ENCODE results near the gene SIGMAR1.

Gene SIGMAR1

DNA sequence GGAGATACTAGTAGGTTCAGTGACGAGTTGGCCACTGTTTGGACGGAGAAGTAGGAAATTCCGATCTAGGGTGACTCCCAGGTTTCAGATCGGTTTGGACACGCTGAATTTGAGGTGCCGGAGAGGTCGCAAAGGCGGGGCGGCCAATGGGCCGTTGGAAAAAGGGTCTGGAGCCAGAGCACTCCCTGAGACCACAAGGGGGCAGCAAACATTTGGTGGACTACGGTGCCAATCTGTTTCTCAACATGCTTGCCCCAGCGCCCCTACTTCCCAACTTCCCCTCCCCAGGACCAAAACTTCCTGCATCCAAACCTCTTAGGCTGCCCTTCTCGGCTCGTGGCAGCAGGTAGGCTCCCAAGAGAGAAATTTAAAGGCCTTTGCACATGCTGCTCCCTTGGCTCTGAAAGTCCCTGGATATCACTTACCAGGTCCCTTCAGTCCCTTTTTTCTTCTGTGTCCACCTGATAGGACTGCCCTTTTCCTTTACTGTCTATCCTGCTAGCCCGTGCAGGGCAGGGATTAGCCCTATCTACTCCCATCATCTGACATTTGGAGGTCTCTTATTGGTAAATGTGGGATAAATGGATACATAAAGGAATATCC lies 24.7 kb downstream of the SIGMAR1 start:
- Histone ChIP-seq H2BK5ac (ENCODE audit: low read depth, low read length, poor library complexity) (no peak overlapping the region), H3K9me3 (ENCODE audit: insufficient read depth, low read depth, low read length) (no peaks in the 10 kb centered on the region), H3K14ac (ENCODE audit: low read length) (no peak overlapping the region), H3K27ac (ENCODE audit: low read depth, low read length) (no peak overlapping the region), H3K79me1 (ENCODE audit: low read length) (peaks cover 8% of the 10 kb centered on the region), H3K23ac (ENCODE audit: low read length) (no peak overlapping the region), H3K18ac (ENCODE audit: low read length) (no peak overlapping the region), H4K8ac (ENCODE audit: low read depth, low read length) (peak overlapping the region; percentile 30), H2AFZ (ENCODE audit: insufficient read depth, low read length, poor library complexity) (no peak overlapping the region), H3K4ac (ENCODE audit: low read depth, low read length) (no peak overlapping the region), H2BK12ac (ENCODE audit: low read length) (no peak overlapping the region), H2AK5ac (ENCODE audit: low read length) (no peak overlapping the region), H2BK120ac (ENCODE audit: insufficient read depth, low read length, poor library complexity) (no peak overlapping the region), H4K91ac (ENCODE audit: low read depth, low read length) (peak overlapping the region; percentile 21), H3K4me1 (ENCODE audit: control insufficient read depth in 1 of 2, insufficient read depth in 2 of 2, low read length in 2 of 2) (peaks cover 6 to 10% of the 10 kb centered on the region in 2 experiments), H3K79me2 (ENCODE audit: control insufficient read depth, insufficient read depth, low read length, poor library complexity) (peaks cover 8% of the 10 kb centered on the region), H3K36me3 (ENCODE audit: control insufficient read depth in 1 of 2, insufficient read depth in 2 of 2, low read length in 2 of 2) (peaks cover 2 to 11% of the 10 kb centered on the region in 2 experiments), H3K4me3 (ENCODE audit: low read depth, low read length) (no peak overlapping the region), H3K4me2 (ENCODE audit: low read length) (peak overlapping the region; percentile 67), H4K12ac (ENCODE audit: low read depth, low read length) (no peak overlapping the region), H3K27me3 (ENCODE audit: insufficient read depth, low read length) (no peaks in the 10 kb centered on the region), H3K9ac (ENCODE audit: low read length) (no peak overlapping the region)
- no CpG with 5 or more reads among the region's 15 CpGs for WGBS (ENCODE audit: extremely low coverage, insufficient coverage, insufficient read length)
- DNase-seq, result peak; percentile 59 to 86

DNA sequence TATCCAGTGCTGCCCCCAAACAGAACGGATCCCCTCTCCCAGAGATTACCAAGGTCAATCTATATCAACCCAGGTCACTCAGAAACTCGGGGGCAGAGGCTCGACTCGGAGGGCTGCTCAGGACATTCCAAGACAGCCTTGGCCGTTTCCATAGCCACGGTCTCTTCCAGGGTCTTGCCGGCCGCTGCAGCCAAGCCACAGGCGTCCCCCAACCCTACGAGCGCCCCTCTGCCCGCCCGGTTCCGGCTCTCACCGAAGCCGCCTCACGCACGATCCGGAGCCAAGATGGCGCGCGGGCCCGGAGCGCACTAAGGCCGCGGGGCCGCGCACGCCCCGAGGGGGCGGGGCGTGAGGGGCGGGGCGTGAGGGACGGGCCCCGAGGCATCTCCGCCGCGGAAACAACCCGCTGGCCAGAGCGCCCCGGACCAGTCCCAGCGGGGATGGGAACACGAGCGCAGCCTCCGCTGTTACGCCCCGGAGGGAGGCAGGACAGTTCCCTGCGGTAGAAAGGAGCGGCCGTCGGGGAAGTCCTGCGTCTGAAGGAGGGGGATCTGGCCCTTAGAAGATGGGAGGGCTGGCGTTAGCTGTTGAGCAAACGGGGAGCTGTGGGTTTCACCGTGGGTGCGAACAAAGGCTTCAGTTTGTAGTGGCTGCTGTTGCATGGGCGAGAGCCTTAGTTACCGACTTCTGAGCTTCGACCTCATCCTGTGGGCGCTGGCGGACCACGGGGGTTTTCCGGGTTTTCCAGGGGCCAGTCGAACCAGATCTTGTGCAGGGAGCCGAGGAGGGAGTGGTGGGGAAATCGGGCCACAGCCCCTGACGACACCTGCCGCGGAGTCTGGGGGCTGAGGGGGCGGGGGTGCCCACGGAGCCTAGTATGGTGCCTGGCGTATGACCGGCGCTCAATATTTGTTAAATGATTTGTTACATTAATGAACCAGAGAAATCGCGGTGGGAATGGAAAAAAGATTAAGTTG lies 25.5 kb downstream of the SIGMAR1 start, which contains the start of gene RPP25L:
Gene RPP25L (minus strand): TSS at position 287 of the 977 bp plus-strand sequence. CDS start 801 bp downstream, outside the sequence.
- Histone ChIP-seq H4K8ac (ENCODE audit: low read depth, low read length) (peak within 1 kb of the TSS; percentile 72), H3K27me3 (ENCODE audit: insufficient read depth, low read length) (no peaks in the 10 kb centered on the region), H3K4me1 (ENCODE audit: control insufficient read depth in 1 of 2, insufficient read depth in 2 of 2, low read length in 2 of 2) (peaks cover 6 to 10% of the 10 kb centered on the region in 2 experiments), H2AK5ac (ENCODE audit: low read length) (peak within 1 kb of the TSS; percentile 19), H3K79me1 (ENCODE audit: low read length) (peaks cover 8% of the 10 kb centered on the region), H4K12ac (ENCODE audit: low read depth, low read length) (peak within 1 kb of the TSS; percentile 67), H3K9ac (ENCODE audit: low read length) (peak within 1 kb of the TSS; percentile 70), H2BK5ac (ENCODE audit: low read depth, low read length, poor library complexity) (no peak within 1 kb of the TSS), H2AFZ (ENCODE audit: insufficient read depth, low read length, poor library complexity) (peak within 1 kb of the TSS; percentile 81), H3K18ac (ENCODE audit: low read length) (peak within 1 kb of the TSS; percentile 64), H3K14ac (ENCODE audit: low read length) (peak within 1 kb of the TSS; percentile 66), H4K91ac (ENCODE audit: low read depth, low read length) (peak within 1 kb of the TSS; percentile 65), H3K4ac (ENCODE audit: low read depth, low read length) (peak within 1 kb of the TSS; percentile 12), H3K27ac (ENCODE audit: low read depth, low read length) (no peak within 1 kb of the TSS), H3K4me3 (ENCODE audit: low read depth, low read length) (peak within 1 kb of the TSS; percentile 83), H3K4me2 (ENCODE audit: low read length) (peak within 1 kb of the TSS; percentile 67), H3K36me3 (ENCODE audit: control insufficient read depth in 1 of 2, insufficient read depth in 2 of 2, low read length in 2 of 2) (peaks cover 2 to 4% of the 10 kb centered on the region in 2 experiments), H3K9me3 (ENCODE audit: insufficient read depth, low read depth, low read length) (no peaks in the 10 kb centered on the region), H3K79me2 (ENCODE audit: control insufficient read depth, insufficient read depth, low read length, poor library complexity) (peaks cover 8% of the 10 kb centered on the region), H3K23ac (ENCODE audit: low read length) (no peak within 1 kb of the TSS), H2BK12ac (ENCODE audit: low read length) (no peak within 1 kb of the TSS), H2BK120ac (ENCODE audit: insufficient read depth, low read length, poor library complexity) (peak within 1 kb of the TSS; percentile 50)
- WGBS (ENCODE audit: extremely low coverage, insufficient coverage, insufficient read length), result no CpG with 5 or more reads among the region's 77 CpGs
- DNase-seq, result peak; percentile 84 to 96

DNA sequence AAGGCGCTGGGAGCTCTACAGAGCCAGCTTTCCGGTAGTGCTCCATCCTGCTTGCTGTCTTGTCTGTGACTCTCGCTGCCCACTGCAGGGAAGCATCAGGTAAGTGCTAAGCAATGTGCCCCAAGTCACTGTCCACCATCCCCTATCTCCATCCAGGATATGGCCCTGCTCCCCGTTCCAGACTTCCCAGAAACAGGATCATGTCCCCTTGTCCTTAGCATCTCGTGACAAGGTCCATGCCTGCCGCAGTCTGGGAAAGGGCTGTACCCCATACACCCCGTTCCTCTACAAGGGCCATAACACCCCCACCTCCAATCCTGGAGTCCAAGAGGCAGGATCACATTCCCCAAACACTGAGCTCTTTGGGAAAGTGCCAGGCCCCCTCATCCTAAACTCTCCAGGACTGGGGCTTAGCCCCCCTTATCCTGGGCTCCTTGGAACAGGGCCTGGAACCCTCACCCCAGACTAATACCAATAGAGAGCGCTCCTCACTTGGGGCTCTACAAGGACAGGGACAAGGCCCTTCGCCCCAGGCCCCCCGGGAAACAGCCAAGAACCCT lies 26.3 kb downstream of the SIGMAR1 start:
- Histone ChIP-seq H3K79me1 (ENCODE audit: low read length) (peaks cover 8% of the 10 kb centered on the region), H2AK5ac (ENCODE audit: low read length) (peak overlapping the region; percentile 8), H3K9me3 (ENCODE audit: insufficient read depth, low read depth, low read length) (no peaks in the 10 kb centered on the region), H3K36me3 (ENCODE audit: control insufficient read depth in 1 of 2, insufficient read depth in 2 of 2, low read length in 2 of 2) (peaks cover 2% of the 10 kb centered on the region in 2 experiments), H2BK5ac (ENCODE audit: low read depth, low read length, poor library complexity) (no peak overlapping the region), H3K27me3 (ENCODE audit: insufficient read depth, low read length) (no peaks in the 10 kb centered on the region), H2AFZ (ENCODE audit: insufficient read depth, low read length, poor library complexity) (peak overlapping the region; percentile 81), H3K18ac (ENCODE audit: low read length) (peak overlapping the region; percentile 64), H3K4me1 (ENCODE audit: control insufficient read depth in 1 of 2, insufficient read depth in 2 of 2, low read length in 2 of 2) (peaks cover 6 to 10% of the 10 kb centered on the region in 2 experiments), H4K91ac (ENCODE audit: low read depth, low read length) (peak overlapping the region; percentile 65), H4K12ac (ENCODE audit: low read depth, low read length) (peak overlapping the region; percentile 67), H3K4me3 (ENCODE audit: low read depth, low read length) (peak overlapping the region; percentile 83), H3K9ac (ENCODE audit: low read length) (peak overlapping the region; percentile 70), H2BK120ac (ENCODE audit: insufficient read depth, low read length, poor library complexity) (peak overlapping the region; percentile 50), H3K27ac (ENCODE audit: low read depth, low read length) (no peak overlapping the region), H3K79me2 (ENCODE audit: control insufficient read depth, insufficient read depth, low read length, poor library complexity) (peaks cover 8% of the 10 kb centered on the region), H4K8ac (ENCODE audit: low read depth, low read length) (peak overlapping the region; percentile 72), H3K4me2 (ENCODE audit: low read length) (peak overlapping the region; percentile 67), H3K14ac (ENCODE audit: low read length) (peak overlapping the region; percentile 66), H3K23ac (ENCODE audit: low read length) (no peak overlapping the region), H3K4ac (ENCODE audit: low read depth, low read length) (peak overlapping the region; percentile 12), H2BK12ac (ENCODE audit: low read length) (no peak overlapping the region)
- DNase-seq, result no peak
- no CpG with 5 or more reads among the region's 10 CpGs for WGBS (ENCODE audit: extremely low coverage, insufficient coverage, insufficient read length)

Data from trophoblast cell (in vitro differentiated cells and primary cell).